GM18868 (cell line): ENCODE data around the gene CSNK1G1.
A peak's percentile ranks its signal among the peaks of the same experiment; 100 is the strongest.

Experiments
- ATAC-seq: cut with Tn5 transposase; IDR thresholded peaks from one replicate; pipeline ENCODE4 v1.9.1; 2021; ENCODE audit warnings: mild to moderate bottlenecking, moderate library complexity; ENCODE audit not compliant: unreplicated experiment

The CSNK1G1 gene

GRCh38 chr15:64205202-64205601, 150.8 kb downstream of the CSNK1G1 start:
- no peak for ATAC-seq

- ATAC-seq = no peak
These were observed 158.5 kb downstream of the CSNK1G1 start for GRCh38 chr15:64197425-64197824.

GRCh38 chr15:64193971-64194370, 162.0 kb downstream of the CSNK1G1 start:
- no peak for ATAC-seq

GRCh38 chr15:64191971-64192830, 163.8 kb downstream of the CSNK1G1 start:
- no peak for ATAC-seq

- no peak for ATAC-seq
These were observed 168.4 kb downstream of the CSNK1G1 start for GRCh38 chr15:64187396-64188191.

GRCh38 chr15:64185146-64185911, 170.6 kb downstream of the CSNK1G1 start:
- no peak for ATAC-seq

- ATAC-seq = no peak
These were observed 173.1 kb downstream of the CSNK1G1 start for GRCh38 chr15:64182859-64183370.

GRCh38 chr15:64180235-64180824, 175.6 kb downstream of the CSNK1G1 start:
- ATAC-seq = no peak

GRCh38 chr15:64166102-64166890, 189.7 kb downstream of the CSNK1G1 start:
- no peak for ATAC-seq

- ATAC-seq = no peak
These were observed 191.5 kb downstream of the CSNK1G1 start for GRCh38 chr15:64164436-64164835.

- no peak for ATAC-seq
These were observed 192.2 kb downstream of the CSNK1G1 start for GRCh38 chr15:64163659-64164362.

GRCh38 chr15:64162869-64163658, 192.9 kb downstream of the CSNK1G1 start, which contains the start of gene PPIB:
Gene PPIB (minus strand): TSS chr15:64163022. CDS start chr15:64162986, 36 bp downstream.
- peak; percentile 90 for ATAC-seq

- ATAC-seq = peak; percentile 19
These were observed 193.5 kb downstream of the CSNK1G1 start for GRCh38 chr15:64162478-64162868.

GRCh38 chr15:64161688-64162477, 194.1 kb downstream of the CSNK1G1 start:
- no peak for ATAC-seq

GRCh38 chr15:64158363-64159134, 197.4 kb downstream of the CSNK1G1 start:
- no peak for ATAC-seq

- no peak for ATAC-seq
These were observed 198.3 kb downstream of the CSNK1G1 start for GRCh38 chr15:64157599-64158125.
